Measurements from ENCODE around the gene RNF167. TPM values are rescaled to one million over a fixed set of nuclear protein-coding genes. Genes with fewer than 3 reads are reported as not detected.

RNF167 gene
- total RNA-seq, 1 experiment from 2014 or later: 100.0 TPM

- Mint-ChIP-seq H3K9me3 (ENCODE audit: unreplicated experiment) (no peaks in the 10 kb centered on the region), H3K4me3 (ENCODE audit: unreplicated experiment) (peak overlapping the region; percentile 91), H3K4me1 (ENCODE audit: insufficient read depth, unreplicated experiment) (peaks cover 41% of the 10 kb centered on the region), H3K27me3 (ENCODE audit: insufficient read depth, unreplicated experiment) (no peaks in the 10 kb centered on the region), H3K36me3 (ENCODE audit: insufficient read depth, unreplicated experiment) (peaks cover 51% of the 10 kb centered on the region), H3K27ac (ENCODE audit: low read depth, unreplicated experiment) (peak overlapping the region; percentile 98)
- CTCF ChIA-PET: interaction anchor here (0.7 to 3.0 kb wide), 8 partner anchors 9 to 536 kb away, joined by 3 to 24 read pairs (median 4); partner anchors contain the start of gene PFN1
- no peak for TF ChIP-seq CTCF (IDR thresholded peaks at IDR 0.05; ENCODE audit: unreplicated experiment)
- BruUV-seq (replicated peaks): no TSS peak
- POLR2A ChIA-PET: interaction anchor here (0.7 to 21.5 kb wide), 23 partner anchors 10 to 480 kb away, joined by 3 to 639 read pairs (median 8); partner anchors contain the start of genes ARRB2, CAMTA2, CHRNE and ENO3
- intact Hi-C loops (cut with micrococcal nuclease): no loop called here
- DNase-seq (ENCODE audit: unreplicated experiment): no peak
These were observed 597 bp upstream of the RNF167 start for GRCh38 chr17:4939546-4939795.

- DNase-seq (ENCODE audit: unreplicated experiment): no peak
- H3K9me3 Mint-ChIP-seq (ENCODE audit: unreplicated experiment): no peaks in the 10 kb centered on the region
- intact Hi-C loops (cut with micrococcal nuclease): loop anchor here (1.0 to 2.0 kb wide), 2 partner anchors 20 to 31 kb away; no protein-coding TSS in a partner anchor
- peak overlapping the region; percentile 98 for H3K27ac Mint-ChIP-seq (ENCODE audit: low read depth, unreplicated experiment)
- H3K36me3 Mint-ChIP-seq (ENCODE audit: insufficient read depth, unreplicated experiment): peaks cover 64% of the 10 kb centered on the region
- peaks cover 51% of the 10 kb centered on the region for H3K4me1 Mint-ChIP-seq (ENCODE audit: insufficient read depth, unreplicated experiment)
- CTCF ChIA-PET: interaction anchor here (0.5 to 3.0 kb wide), 9 partner anchors 8 to 229 kb away, joined by 3 to 24 read pairs (median 3); partner anchors contain the start of gene PFN1
- POLR2A ChIA-PET: interaction anchor here (0.6 to 21.5 kb wide), 26 partner anchors 9 to 1365 kb away, joined by 3 to 639 read pairs (median 6); partner anchors contain the start of genes ARRB2, CAMTA2, CHRNE and CYB5D2
- TSS peak; percentile 72 for BruUV-seq (replicated peaks)
- H3K4me3 Mint-ChIP-seq (ENCODE audit: unreplicated experiment): peak overlapping the region; percentile 91
- no peaks in the 10 kb centered on the region for H3K27me3 Mint-ChIP-seq (ENCODE audit: insufficient read depth, unreplicated experiment)
- TF ChIP-seq CTCF (IDR thresholded peaks at IDR 0.05; ENCODE audit: unreplicated experiment): no peak
These were observed 669 bp downstream of the RNF167 start for GRCh38 chr17:4940555-4941318.

GRCh38 chr17:4941319-4941610 is 1.2 kb downstream of the RNF167 start:
- Mint-ChIP-seq H3K27me3 (ENCODE audit: insufficient read depth, unreplicated experiment) (no peaks in the 10 kb centered on the region), H3K4me3 (ENCODE audit: unreplicated experiment) (peak overlapping the region; percentile 91), H3K4me1 (ENCODE audit: insufficient read depth, unreplicated experiment) (peaks cover 55% of the 10 kb centered on the region), H3K36me3 (ENCODE audit: insufficient read depth, unreplicated experiment) (peaks cover 69% of the 10 kb centered on the region), H3K27ac (ENCODE audit: low read depth, unreplicated experiment) (peak overlapping the region; percentile 98), H3K9me3 (ENCODE audit: unreplicated experiment) (no peaks in the 10 kb centered on the region)
- BruUV-seq (replicated peaks): no TSS peak
- ChIA-PET CTCF (interaction anchor here (0.6 kb wide), 1 partner anchor 39 kb away, joined by 3 read pairs; no protein-coding TSS in a partner anchor), POLR2A (interaction anchor here (2.5 to 21.5 kb wide), 5 partner anchors 8 to 46 kb away, joined by 22 to 639 read pairs (median 77); partner anchors contain the start of genes CAMTA2, ENO3, PFN1 and SPAG7)
- intact Hi-C loops (cut with micrococcal nuclease): loop anchor here (2.0 kb wide), 1 partner anchor 20 kb away; no protein-coding TSS in a partner anchor
- no peak for TF ChIP-seq CTCF (IDR thresholded peaks at IDR 0.05; ENCODE audit: unreplicated experiment)
- no peak for DNase-seq (ENCODE audit: unreplicated experiment)

- POLR2A ChIA-PET: interaction anchor here (0.8 to 21.5 kb wide), 3 partner anchors 25 to 474 kb away, joined by 3 to 639 read pairs (median 182); partner anchors contain the start of gene SPAG7
- CTCF ChIA-PET: interaction anchor here (0.7 kb wide), 1 partner anchor 26 kb away, joined by 3 read pairs; no protein-coding TSS in a partner anchor
- no peak for DNase-seq (ENCODE audit: unreplicated experiment)
- H3K36me3 Mint-ChIP-seq (ENCODE audit: insufficient read depth, unreplicated experiment): peaks cover 67% of the 10 kb centered on the region
- intact Hi-C loops (cut with micrococcal nuclease): no loop called here
- peaks cover 64% of the 10 kb centered on the region for H3K4me1 Mint-ChIP-seq (ENCODE audit: insufficient read depth, unreplicated experiment)
- no peaks in the 10 kb centered on the region for H3K9me3 Mint-ChIP-seq (ENCODE audit: unreplicated experiment)
- H3K27ac Mint-ChIP-seq (ENCODE audit: low read depth, unreplicated experiment): peak overlapping the region; percentile 98
- H3K4me3 Mint-ChIP-seq (ENCODE audit: unreplicated experiment): peak overlapping the region; percentile 36
- no peaks in the 10 kb centered on the region for H3K27me3 Mint-ChIP-seq (ENCODE audit: insufficient read depth, unreplicated experiment)
- BruUV-seq (replicated peaks): no TSS peak
- no peak for TF ChIP-seq CTCF (IDR thresholded peaks at IDR 0.05; ENCODE audit: unreplicated experiment)
These were observed 2.9 kb downstream of the RNF167 start for GRCh38 chr17:4942760-4943508.
